ENCODE results near the gene CDH18.

CDH18 gene

DNA sequence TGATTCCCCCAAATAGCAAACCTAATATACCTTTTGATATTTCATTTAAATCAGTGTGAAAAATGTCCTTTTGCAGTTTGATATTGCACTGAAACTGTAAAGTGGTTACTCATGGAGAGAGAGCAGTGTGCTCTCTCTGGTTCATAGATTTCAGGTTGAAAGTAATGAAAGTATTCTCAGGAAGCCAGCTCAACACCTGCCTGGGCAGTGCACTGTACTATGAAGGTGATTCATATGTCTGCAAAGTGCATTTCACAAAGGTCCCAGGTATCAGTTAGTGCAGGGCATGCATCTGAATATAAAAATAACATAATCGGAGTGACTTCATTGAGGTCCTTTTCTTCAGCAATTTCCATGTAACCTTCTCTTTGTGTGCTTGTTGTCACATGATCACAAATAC, 274.3 kb downstream of the CDH18 start:
- TF ChIP-seq, protein P1, sequence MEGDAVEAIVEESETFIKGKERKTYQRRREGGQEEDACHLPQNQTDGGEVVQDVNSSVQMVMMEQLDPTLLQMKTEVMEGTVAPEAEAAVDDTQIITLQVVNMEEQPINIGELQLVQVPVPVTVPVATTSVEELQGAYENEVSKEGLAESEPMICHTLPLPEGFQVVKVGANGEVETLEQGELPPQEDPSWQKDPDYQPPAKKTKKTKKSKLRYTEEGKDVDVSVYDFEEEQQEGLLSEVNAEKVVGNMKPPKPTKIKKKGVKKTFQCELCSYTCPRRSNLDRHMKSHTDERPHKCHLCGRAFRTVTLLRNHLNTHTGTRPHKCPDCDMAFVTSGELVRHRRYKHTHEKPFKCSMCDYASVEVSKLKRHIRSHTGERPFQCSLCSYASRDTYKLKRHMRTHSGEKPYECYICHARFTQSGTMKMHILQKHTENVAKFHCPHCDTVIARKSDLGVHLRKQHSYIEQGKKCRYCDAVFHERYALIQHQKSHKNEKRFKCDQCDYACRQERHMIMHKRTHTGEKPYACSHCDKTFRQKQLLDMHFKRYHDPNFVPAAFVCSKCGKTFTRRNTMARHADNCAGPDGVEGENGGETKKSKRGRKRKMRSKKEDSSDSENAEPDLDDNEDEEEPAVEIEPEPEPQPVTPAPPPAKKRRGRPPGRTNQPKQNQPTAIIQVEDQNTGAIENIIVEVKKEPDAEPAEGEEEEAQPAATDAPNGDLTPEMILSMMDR (conservative IDR thresholded peaks at IDR 0.05; ENCODE audit: low read depth): no peak
- ChIA-PET POLR2A (ENCODE audit: low non-redundant PET) (no interaction called here), CTCF (interaction anchor here (0.6 kb wide), 1 partner anchor 1258 kb away, joined by 3 read pairs; no protein-coding TSS in a partner anchor)
- DNase-seq (ENCODE audit: low spot score): no peak
- H3K27ac ChIP-seq: no peak overlapping the region

DNA sequence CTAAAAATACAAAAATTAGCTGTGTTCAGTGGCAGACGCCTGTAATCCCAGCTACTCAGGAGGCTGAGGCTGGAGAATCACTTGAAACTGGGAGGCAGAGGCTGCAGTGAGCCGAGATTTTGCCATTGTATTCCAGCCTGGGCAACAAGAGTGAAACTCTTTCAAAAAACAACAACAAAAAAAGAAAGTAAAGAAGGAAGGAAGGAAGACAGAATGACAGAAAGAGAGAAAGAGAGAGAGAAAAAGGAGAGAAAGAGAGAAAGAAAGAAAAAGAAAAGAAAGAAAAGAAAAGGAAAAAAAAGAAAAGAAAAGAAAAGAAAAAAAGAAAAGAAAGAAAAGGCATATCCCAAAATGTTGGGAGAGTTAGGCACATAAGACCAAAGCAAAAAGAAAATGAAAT, 278.6 kb downstream of the CDH18 start:
- DNase-seq (ENCODE audit: low spot score): no peak
- ChIA-PET POLR2A (ENCODE audit: low non-redundant PET) (no interaction called here), CTCF (no interaction called here)
- H3K27ac ChIP-seq: no peak overlapping the region
- TF ChIP-seq, protein P1 (conservative IDR thresholded peaks at IDR 0.05; ENCODE audit: low read depth): no peak

DNA sequence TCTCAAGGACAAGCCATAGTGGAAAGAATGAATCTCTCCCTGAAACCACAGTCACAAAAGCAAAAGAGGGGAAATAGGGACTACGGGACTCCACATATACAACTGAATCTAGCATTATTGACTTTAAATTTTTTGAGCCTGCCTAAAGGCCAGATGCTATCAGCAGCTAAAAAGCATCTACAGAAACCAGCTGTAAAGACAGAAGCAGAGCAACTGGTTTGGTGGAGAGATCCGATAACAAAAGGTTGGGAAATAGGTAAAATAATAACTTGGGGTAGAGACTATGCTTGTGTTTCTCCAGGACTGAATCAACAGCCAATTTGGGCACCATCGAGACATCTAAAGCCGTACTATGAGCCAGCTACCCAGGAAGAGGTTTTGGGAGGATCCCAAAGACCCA, 281.2 kb downstream of the CDH18 start:
- CTCF ChIA-PET: no interaction called here
- TF ChIP-seq, protein P1 (conservative IDR thresholded peaks at IDR 0.05; ENCODE audit: low read depth): no peak
- no peak overlapping the region for H3K27ac ChIP-seq
- no peak for DNase-seq (ENCODE audit: low spot score)
- POLR2A ChIA-PET (ENCODE audit: low non-redundant PET): no interaction called here

DNA sequence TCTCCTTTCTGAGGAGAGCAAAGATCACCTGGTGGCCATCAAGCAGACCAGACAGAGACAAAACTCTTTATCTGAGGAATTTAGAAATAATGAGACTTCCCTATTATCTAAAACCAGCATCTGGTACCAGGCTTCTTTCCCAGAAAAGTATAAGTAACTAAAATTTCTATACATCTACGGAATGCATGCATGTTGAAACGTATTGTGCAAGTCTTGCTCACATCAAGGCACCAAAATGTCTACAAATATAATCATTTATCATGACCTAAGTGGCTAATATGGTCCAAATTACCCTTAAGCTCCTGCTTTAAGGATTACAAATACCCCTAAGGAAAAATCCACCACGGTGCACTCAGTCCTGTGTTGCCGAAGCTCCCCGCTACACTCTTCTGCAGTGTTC, 286.3 kb downstream of the CDH18 start:
- CTCF ChIA-PET: interaction anchor here (0.7 kb wide), 1 partner anchor 63 kb away, joined by 4 read pairs; no protein-coding TSS in a partner anchor
- no peak overlapping the region for H3K27ac ChIP-seq
- POLR2A ChIA-PET (ENCODE audit: low non-redundant PET): no interaction called here
- TF ChIP-seq, protein P1 (conservative IDR thresholded peaks at IDR 0.05; ENCODE audit: low read depth): no peak
- no peak for DNase-seq (ENCODE audit: low spot score)

DNA sequence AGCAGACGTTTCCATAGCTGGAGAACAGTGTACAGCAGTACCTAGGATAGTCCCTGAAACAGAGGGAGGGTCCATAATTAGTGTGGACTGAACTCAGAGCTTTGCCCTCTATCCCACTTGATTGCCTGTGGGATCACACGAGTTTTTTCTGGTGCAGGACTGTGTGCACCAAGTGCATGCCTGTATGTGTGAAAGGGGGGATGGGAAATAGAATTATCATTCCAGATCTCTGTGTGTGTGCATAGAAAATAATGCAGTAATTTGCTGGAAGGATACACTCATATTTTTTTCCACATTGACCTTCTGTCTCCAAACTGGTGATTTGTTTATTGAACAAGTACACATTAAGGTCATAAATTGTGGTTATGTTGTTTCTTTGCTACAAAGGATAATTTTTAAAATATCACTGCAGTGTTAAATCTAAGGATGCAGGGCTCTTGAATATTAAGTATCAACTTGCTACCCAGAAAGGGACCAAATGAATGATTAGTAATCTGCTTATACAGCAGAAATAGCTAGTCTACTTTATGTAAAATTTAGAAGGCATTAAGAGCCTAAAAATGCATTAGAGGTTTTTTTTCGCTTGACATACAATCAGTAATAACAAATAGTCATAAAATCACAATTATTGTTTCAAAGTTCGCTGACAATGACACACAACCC, 292.9 kb downstream of the CDH18 start:
- POLR2A ChIA-PET (ENCODE audit: low non-redundant PET): no interaction called here
- TF ChIP-seq, protein P1 (conservative IDR thresholded peaks at IDR 0.05; ENCODE audit: low read depth): no peak

DNA sequence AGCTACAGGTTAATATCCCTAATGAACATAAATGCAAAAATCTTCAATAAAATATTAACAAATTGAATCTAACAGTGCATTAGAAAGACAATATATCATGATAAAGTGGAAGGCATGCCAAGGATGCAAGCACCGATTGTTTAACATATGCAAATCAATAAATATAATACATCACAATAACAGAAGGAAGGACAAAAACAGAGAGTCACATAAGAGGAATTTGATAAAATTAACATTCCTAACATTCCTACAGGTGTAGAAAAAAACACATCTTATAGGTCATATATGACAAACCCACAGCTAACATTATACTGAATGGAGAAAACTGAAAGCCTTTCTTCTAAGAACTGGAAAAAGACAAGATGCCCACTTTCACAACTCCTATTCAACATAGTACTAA, 297.0 kb downstream of the CDH18 start:
- TF ChIP-seq, protein P1 (conservative IDR thresholded peaks at IDR 0.05; ENCODE audit: low read depth): no peak
- no peak overlapping the region for H3K27ac ChIP-seq
- ChIA-PET POLR2A (ENCODE audit: low non-redundant PET) (no interaction called here), CTCF (no interaction called here)
- no peak for DNase-seq (ENCODE audit: low spot score)

More for the DNA sequence above, 292.9 kb downstream of the CDH18 start:
- CTCF ChIA-PET: interaction anchor here (0.7 kb wide), 1 partner anchor 60 kb away, joined by 3 read pairs; no protein-coding TSS in a partner anchor
- no peak for DNase-seq (ENCODE audit: low spot score)
- H3K27ac ChIP-seq: no peak overlapping the region

Measured in RWPE1 (cell line).